HL-60 (cell line): ENCODE measurements around the gene EMC9.

ENCODE experiments used
- DNase-seq, 2 experiments: peaks; one replicate each; pipeline ENCODE4 v3.0.0-alpha.2; 2010 to 2020; ENCODE audit warnings: low read depth in 1 of 2, low spot score in 1 of 2
- H3K27ac ChIP-seq: fragments of 250-450 bp; sonication (Bioruptor Pico); replicated peaks from 2 replicates; pipeline ENCODE4 v1.5.1; 2020; ENCODE audit warnings: mild to moderate bottlenecking, moderate library complexity
- H3K27me3 ChIP-seq: fragments of 250-450 bp; sonication (Bioruptor Pico); 2 replicates; pipeline ENCODE4 v1.5.1; 2021; ENCODE audit warnings: mild to moderate bottlenecking, moderate library complexity; ENCODE audit not compliant: insufficient read depth, poor library complexity, severe bottlenecking
- H3K4me3 ChIP-seq: replicated peaks from 2 replicates; pipeline ENCODE4 v1.5.1; 2011; ENCODE audit warnings: mild to moderate bottlenecking, control low read depth, low read length; ENCODE audit not compliant: insufficient read depth
- GABPA ChIP-seq: IDR thresholded peaks from 2 replicates; pipeline ENCODE4 v1.6.1; 2012; ENCODE audit warnings: low read depth
- POLR2AphosphoS5 ChIP-seq: IDR thresholded peaks from 2 replicates; pipeline ENCODE4 v1.6.1; 2012; ENCODE audit warnings: low read depth
- SPI1 ChIP-seq: IDR thresholded peaks from 2 replicates; pipeline ENCODE4 v1.6.1; 2012; ENCODE audit warnings: low read depth, mild to moderate bottlenecking, borderline replicate concordance
- TF ChIP-seq, protein P1 (sequence below): IDR thresholded peaks from one replicate; pipeline ENCODE4 v1.5.1; 2011; ENCODE audit warnings: low read length, control low read depth, inconsistent platforms; ENCODE audit not compliant: insufficient read depth
- TF ChIP-seq, protein P2 (sequence below): IDR thresholded peaks from 2 replicates; pipeline ENCODE4 v1.6.1; 2012; ENCODE audit warnings: low read depth; ENCODE audit not compliant: insufficient replicate concordance

The EMC9 gene

GRCh38 chr14:24185741-24186140, 44.4 kb upstream of the EMC9 start:
- no peaks in the 10 kb centered on the region for H3K27me3 ChIP-seq
- DNase-seq = no peak
- H3K4me3 ChIP-seq = no peak overlapping the region
- TF ChIP-seq, protein P1, sequence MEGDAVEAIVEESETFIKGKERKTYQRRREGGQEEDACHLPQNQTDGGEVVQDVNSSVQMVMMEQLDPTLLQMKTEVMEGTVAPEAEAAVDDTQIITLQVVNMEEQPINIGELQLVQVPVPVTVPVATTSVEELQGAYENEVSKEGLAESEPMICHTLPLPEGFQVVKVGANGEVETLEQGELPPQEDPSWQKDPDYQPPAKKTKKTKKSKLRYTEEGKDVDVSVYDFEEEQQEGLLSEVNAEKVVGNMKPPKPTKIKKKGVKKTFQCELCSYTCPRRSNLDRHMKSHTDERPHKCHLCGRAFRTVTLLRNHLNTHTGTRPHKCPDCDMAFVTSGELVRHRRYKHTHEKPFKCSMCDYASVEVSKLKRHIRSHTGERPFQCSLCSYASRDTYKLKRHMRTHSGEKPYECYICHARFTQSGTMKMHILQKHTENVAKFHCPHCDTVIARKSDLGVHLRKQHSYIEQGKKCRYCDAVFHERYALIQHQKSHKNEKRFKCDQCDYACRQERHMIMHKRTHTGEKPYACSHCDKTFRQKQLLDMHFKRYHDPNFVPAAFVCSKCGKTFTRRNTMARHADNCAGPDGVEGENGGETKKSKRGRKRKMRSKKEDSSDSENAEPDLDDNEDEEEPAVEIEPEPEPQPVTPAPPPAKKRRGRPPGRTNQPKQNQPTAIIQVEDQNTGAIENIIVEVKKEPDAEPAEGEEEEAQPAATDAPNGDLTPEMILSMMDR = no peak
- no peak for TF ChIP-seq GABPA
- TF ChIP-seq, protein P2, sequence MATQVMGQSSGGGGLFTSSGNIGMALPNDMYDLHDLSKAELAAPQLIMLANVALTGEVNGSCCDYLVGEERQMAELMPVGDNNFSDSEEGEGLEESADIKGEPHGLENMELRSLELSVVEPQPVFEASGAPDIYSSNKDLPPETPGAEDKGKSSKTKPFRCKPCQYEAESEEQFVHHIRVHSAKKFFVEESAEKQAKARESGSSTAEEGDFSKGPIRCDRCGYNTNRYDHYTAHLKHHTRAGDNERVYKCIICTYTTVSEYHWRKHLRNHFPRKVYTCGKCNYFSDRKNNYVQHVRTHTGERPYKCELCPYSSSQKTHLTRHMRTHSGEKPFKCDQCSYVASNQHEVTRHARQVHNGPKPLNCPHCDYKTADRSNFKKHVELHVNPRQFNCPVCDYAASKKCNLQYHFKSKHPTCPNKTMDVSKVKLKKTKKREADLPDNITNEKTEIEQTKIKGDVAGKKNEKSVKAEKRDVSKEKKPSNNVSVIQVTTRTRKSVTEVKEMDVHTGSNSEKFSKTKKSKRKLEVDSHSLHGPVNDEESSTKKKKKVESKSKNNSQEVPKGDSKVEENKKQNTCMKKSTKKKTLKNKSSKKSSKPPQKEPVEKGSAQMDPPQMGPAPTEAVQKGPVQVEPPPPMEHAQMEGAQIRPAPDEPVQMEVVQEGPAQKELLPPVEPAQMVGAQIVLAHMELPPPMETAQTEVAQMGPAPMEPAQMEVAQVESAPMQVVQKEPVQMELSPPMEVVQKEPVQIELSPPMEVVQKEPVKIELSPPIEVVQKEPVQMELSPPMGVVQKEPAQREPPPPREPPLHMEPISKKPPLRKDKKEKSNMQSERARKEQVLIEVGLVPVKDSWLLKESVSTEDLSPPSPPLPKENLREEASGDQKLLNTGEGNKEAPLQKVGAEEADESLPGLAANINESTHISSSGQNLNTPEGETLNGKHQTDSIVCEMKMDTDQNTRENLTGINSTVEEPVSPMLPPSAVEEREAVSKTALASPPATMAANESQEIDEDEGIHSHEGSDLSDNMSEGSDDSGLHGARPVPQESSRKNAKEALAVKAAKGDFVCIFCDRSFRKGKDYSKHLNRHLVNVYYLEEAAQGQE = no peak
- no peak for TF ChIP-seq SPI1
- no peak for TF ChIP-seq POLR2AphosphoS5
- H3K27ac ChIP-seq = no peak overlapping the region

DNA sequence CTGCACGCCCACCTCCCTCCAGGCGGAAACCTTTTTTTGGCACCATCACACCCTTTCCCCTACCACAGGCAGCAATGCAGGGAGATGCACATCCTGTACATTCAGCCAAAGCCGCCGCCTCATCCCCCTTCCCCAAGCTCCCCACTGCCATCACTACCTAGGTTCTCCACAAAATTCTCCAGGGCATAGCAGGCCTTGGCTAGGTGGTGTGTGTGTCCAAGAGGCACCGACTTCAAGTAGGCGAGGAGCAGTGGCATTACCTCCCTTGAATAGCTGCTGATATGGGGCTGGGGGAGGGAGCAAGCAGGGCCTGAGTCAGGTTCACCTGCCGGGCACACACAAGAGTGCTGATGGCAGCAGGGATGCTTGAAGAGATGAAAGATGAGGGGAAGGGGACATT, 43.6 kb upstream of the EMC9 start:
- TF ChIP-seq, protein P2 = no peak
- TF ChIP-seq, protein P1 = no peak
- no peak for TF ChIP-seq SPI1
- no peak for TF ChIP-seq GABPA
- no peak for TF ChIP-seq POLR2AphosphoS5
- no peaks in the 10 kb centered on the region for H3K27me3 ChIP-seq
- DNase-seq = no peak
- no peak overlapping the region for H3K4me3 ChIP-seq
- H3K27ac ChIP-seq = no peak overlapping the region

DNA sequence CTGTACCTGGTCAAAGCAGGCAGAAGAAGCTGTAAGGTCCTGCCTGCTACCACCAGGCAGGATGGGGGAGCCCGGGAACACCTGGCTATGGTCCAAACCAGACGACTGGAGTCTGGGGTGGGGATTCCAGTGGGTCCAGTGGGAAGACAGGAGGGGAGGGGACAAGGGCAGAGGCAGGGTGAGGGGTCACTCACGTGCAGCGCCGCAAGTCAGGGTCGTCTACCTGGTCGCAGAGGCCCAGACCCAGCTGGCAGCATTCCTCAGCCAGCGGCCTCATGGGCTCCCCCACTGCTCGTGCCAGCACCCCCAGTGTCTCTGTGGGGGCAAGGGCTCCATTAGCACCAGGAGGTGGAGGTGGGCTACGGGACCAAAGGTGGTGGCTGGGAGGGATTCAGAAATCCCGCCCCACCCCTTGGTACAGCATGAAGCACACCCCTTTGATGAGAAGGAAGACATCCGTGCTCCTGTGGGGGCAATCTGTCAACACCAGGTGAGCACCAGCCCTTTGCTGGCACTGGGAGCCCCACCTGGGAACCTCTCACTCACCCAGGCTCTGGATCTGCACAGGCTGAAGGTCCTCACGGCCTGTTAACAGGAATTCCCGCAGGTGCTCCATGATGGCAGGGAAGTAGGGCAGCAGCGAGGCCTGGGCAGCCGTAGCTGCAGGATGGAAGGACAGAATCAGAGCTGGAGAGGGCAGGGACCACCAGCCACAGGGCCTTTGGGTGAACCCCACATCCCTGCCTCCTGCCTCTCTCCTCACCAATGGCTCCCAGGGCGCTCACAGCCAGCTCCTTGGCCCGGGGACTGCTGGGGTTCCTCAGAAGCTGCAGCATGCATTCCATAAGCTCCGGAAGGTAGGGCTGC, 42.9 kb upstream of the EMC9 start:
- Histone ChIP-seq H3K27ac (no peak overlapping the region), H3K4me3 (no peak overlapping the region), H3K27me3 (no peaks in the 10 kb centered on the region)
- no peak for DNase-seq
- no peak for TF ChIP-seq POLR2AphosphoS5
- no peak for TF ChIP-seq GABPA
- TF ChIP-seq SPI1 = no peak
- TF ChIP-seq, protein P2 = no peak
- TF ChIP-seq, protein P1 = no peak
